Vagina (tissue), 2 donors: Measurements from ENCODE around the gene POTEH.
"Not testable (repeated sequence)": the region's sequence is repeated elsewhere in the genome, so short reads cannot be mapped to it uniquely, and the experiment has no call there.

Source experiments
- CTCF ChIP-seq, 3 experiments: fragments of 450-650 bp in 2 of 3; fragments of 200-600 bp in 1 of 3; sonication (generic) in 1 of 3; IDR thresholded peaks; one replicate each; pipeline ENCODE4 v1.5.1; 2017 to 2019; ENCODE audit warnings: antibody characterized with exemption in 3 of 3, mild to moderate bottlenecking in 2 of 3, moderate library complexity in 2 of 3
- POLR2A ChIP-seq, 2 donors: fragments of 450-650 bp; IDR thresholded peaks; one replicate each; pipeline ENCODE4 v1.6.1; 2017; ENCODE audit warnings: antibody characterized with exemption in 2 of 2, mild to moderate bottlenecking in 2 of 2, moderate library complexity in 2 of 2
- POLR2AphosphoS5 ChIP-seq, 2 donors: sonication (generic); formaldehyde crosslinking; IDR thresholded peaks; one replicate each; pipeline ENCODE4 v1.9.0; 2017; ENCODE audit warnings: antibody characterized with exemption in 2 of 2, mild to moderate bottlenecking in 2 of 2, low read depth in 1 of 2; ENCODE audit not compliant: insufficient read depth in 1 of 2

GRCh38 chr22:15669430-15669829, 20.4 kb upstream of the POTEH start:
- TF ChIP-seq CTCF (IDR thresholded peaks at IDR 0.05); POLR2A (IDR thresholded peaks at IDR 0.05); POLR2AphosphoS5 (IDR thresholded peaks at IDR 0.05; ENCODE audit: insufficient read depth in 1 of 2, low read depth in 1 of 2): not testable (repeated sequence)
